Measurements from ENCODE around the gene ZMYND15.

DNA sequence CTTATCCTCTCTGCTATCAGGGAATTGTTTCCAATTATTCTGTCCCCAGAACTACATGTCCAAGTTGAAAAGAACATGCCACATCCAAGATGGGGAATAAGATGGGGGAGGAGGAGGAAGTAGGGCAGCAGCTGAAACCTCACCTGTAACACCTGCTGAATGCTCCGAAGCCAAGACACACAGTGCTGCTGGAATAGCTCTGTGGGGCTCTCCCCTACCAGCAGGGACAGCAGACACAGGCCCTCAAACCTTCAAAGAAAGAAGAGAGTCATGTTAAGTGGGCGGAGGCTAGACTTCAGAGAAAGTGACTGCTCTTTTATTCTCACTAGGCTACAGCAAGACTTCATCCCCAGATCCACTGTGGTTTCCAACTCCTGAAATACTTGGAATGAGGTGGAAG lies 48.9 kb upstream of the ZMYND15 start:
- TF ChIP-seq, protein P1, sequence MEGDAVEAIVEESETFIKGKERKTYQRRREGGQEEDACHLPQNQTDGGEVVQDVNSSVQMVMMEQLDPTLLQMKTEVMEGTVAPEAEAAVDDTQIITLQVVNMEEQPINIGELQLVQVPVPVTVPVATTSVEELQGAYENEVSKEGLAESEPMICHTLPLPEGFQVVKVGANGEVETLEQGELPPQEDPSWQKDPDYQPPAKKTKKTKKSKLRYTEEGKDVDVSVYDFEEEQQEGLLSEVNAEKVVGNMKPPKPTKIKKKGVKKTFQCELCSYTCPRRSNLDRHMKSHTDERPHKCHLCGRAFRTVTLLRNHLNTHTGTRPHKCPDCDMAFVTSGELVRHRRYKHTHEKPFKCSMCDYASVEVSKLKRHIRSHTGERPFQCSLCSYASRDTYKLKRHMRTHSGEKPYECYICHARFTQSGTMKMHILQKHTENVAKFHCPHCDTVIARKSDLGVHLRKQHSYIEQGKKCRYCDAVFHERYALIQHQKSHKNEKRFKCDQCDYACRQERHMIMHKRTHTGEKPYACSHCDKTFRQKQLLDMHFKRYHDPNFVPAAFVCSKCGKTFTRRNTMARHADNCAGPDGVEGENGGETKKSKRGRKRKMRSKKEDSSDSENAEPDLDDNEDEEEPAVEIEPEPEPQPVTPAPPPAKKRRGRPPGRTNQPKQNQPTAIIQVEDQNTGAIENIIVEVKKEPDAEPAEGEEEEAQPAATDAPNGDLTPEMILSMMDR (IDR thresholded peaks at IDR 0.05), result no peak
- TF ChIP-seq POLR2AphosphoS5 (IDR thresholded peaks at IDR 0.05), result no peak

Data from prostate gland (tissue), 2 donors.